ENCODE data around the gene EPHB1.

DNA sequence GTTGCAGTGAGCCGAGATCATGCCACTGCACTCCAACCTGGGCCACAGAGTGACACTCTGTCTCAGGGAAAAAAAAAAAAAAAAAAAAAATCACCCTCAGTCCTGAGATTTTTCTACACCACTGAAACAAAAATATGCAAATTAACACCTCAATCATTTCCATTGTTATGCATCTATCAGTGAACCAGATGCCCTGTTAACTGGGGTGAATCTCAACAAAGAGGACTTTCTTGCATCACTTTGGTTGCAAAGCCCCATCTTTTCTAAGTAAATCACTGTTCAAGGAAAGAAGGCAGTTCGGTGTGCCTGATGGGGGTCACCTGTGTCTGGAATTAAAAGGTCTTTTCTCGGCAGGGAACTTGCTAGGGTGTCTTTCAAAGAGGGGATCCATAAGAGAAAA, 421.6 kb downstream of the EPHB1 start:
- TF ChIP-seq, protein P1, sequence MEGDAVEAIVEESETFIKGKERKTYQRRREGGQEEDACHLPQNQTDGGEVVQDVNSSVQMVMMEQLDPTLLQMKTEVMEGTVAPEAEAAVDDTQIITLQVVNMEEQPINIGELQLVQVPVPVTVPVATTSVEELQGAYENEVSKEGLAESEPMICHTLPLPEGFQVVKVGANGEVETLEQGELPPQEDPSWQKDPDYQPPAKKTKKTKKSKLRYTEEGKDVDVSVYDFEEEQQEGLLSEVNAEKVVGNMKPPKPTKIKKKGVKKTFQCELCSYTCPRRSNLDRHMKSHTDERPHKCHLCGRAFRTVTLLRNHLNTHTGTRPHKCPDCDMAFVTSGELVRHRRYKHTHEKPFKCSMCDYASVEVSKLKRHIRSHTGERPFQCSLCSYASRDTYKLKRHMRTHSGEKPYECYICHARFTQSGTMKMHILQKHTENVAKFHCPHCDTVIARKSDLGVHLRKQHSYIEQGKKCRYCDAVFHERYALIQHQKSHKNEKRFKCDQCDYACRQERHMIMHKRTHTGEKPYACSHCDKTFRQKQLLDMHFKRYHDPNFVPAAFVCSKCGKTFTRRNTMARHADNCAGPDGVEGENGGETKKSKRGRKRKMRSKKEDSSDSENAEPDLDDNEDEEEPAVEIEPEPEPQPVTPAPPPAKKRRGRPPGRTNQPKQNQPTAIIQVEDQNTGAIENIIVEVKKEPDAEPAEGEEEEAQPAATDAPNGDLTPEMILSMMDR (IDR thresholded peaks at IDR 0.05), result no peak
- TF ChIP-seq POLR2A (IDR thresholded peaks at IDR 0.05), result no peak
